Inferior parietal cortex (tissue), 1 donor: Measurements from ENCODE around the gene ABCA8.
A peak's percentile ranks its signal among the peaks of the same experiment; 100 is the strongest.
"Not testable (repeated sequence)": the region's sequence is repeated elsewhere in the genome, so short reads cannot be mapped to it uniquely, and the experiment has no call there.

Experiments
- DNase-seq: peaks from one replicate; pipeline ENCODE4 v3.0.0-alpha.2; 2016; ENCODE audit errors: extremely low spot score

The ABCA8 gene, protein sequence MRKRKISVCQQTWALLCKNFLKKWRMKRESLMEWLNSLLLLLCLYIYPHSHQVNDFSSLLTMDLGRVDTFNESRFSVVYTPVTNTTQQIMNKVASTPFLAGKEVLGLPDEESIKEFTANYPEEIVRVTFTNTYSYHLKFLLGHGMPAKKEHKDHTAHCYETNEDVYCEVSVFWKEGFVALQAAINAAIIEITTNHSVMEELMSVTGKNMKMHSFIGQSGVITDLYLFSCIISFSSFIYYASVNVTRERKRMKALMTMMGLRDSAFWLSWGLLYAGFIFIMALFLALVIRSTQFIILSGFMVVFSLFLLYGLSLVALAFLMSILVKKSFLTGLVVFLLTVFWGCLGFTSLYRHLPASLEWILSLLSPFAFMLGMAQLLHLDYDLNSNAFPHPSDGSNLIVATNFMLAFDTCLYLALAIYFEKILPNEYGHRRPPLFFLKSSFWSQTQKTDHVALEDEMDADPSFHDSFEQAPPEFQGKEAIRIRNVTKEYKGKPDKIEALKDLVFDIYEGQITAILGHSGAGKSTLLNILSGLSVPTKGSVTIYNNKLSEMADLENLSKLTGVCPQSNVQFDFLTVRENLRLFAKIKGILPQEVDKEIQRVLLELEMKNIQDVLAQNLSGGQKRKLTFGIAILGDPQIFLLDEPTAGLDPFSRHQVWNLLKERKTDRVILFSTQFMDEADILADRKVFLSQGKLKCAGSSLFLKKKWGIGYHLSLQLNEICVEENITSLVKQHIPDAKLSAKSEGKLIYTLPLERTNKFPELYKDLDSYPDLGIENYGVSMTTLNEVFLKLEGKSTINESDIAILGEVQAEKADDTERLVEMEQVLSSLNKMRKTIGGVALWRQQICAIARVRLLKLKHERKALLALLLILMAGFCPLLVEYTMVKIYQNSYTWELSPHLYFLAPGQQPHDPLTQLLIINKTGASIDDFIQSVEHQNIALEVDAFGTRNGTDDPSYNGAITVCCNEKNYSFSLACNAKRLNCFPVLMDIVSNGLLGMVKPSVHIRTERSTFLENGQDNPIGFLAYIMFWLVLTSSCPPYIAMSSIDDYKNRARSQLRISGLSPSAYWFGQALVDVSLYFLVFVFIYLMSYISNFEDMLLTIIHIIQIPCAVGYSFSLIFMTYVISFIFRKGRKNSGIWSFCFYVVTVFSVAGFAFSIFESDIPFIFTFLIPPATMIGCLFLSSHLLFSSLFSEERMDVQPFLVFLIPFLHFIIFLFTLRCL (N-terminal part only)

GRCh38 chr17:68955181-68955841 is at the start of gene ABCA8:
ABCA8 (minus strand) TSS chr17:68955392; CDS start chr17:68942034, 13,358 bp downstream.
- DNase-seq: peak; percentile 83

DNA sequence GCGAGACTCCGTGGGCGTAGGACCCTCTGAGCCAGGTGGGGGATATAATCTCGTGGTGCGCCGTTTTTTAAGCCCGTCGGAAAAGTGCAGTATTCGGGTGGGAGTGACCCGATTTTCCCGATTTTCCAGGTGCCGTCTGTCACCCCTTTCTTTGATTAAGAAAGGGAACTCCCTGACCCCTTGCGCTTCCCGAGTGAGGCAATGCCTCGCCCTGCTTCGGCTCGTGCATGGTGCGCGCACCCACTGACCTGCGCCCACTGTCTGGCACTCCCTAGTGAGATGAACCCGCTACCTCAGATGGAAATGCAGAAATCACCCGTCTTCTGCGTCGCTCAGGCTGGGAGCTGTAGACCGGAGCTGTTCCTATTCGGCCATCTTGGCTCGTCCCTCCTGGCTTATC is 49.6 kb upstream of the ABCA8 start:
- DNase-seq: not testable (repeated sequence)

DNA sequence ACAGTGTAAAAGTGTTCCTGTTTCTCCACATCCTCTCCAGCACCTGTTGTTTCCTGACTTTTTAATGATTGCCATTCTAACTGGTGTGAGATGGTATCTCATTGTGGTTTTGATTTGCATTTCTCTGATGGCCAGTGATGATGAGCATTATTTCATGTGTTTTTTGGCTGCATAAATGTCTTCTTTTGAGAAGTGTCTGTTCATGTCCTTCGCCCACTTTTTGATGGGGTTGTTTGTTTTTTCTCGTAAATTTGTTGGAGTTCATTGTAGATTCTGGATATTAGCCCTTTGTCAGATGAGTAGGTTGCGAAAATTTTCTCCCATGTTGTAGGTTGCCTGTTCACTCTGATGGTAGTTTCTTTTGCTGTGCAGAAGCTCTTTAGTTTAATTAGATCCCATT is 44.6 kb upstream of the ABCA8 start:
- not testable (repeated sequence) for DNase-seq

- no peak for DNase-seq
Measured at GRCh38 chr17:68993112-68993511, 37.9 kb upstream of the ABCA8 start.

GRCh38 chr17:68987966-68988365 is 32.8 kb upstream of the ABCA8 start:
- no peak for DNase-seq

DNA sequence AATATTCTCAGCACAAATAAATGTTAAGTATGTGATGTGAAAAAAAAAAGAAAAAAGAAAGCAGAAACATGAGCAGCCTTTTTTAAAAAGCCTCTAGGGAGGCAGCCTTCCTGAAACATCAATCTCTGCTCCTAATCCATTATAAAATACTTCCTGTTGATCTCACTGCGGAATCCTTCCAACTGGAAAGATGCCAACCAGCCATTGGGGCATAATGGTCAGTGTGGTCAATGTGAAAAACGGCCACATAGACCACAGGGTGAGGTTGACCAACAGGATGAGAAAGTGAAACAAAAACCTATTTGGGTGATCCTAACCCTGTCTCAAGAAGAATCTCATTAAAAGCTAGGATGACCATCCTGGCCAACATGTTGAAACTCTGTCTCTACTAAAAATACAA is 26.1 kb upstream of the ABCA8 start:
- no peak for DNase-seq

- DNase-seq: no peak
Measured at GRCh38 chr17:68973098-68973846, 18.1 kb upstream of the ABCA8 start.

GRCh38 chr17:68972119-68972704 is 17.0 kb upstream of the ABCA8 start:
- DNase-seq: peak; percentile 80

- no peak for DNase-seq
Measured at GRCh38 chr17:68969101-68969500, 13.9 kb upstream of the ABCA8 start.

GRCh38 chr17:68963958-68964357 is 8.8 kb upstream of the ABCA8 start:
- no peak for DNase-seq

- no peak for DNase-seq
Measured at GRCh38 chr17:68961214-68961882, 6.2 kb upstream of the ABCA8 start.

DNA sequence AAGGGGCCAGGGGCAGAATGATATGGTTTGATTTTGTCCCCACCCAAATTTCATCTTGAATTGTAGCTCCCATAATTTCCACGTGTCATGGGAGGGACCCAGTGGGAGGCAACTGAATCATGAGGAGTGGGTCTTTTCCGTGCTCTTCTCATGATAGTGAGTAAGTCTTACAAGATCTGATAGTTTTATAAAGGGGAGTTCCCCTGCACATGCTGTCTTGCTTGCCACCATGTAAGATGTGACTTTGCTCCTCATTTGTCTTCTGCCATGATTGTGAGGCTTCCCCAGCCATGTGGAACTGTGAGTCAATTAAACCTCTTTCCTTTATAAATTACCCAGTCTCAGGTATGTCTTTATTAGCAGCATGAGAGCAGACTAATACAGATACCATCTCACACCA is 3.9 kb upstream of the ABCA8 start:
- DNase-seq: not testable (repeated sequence)

DNA sequence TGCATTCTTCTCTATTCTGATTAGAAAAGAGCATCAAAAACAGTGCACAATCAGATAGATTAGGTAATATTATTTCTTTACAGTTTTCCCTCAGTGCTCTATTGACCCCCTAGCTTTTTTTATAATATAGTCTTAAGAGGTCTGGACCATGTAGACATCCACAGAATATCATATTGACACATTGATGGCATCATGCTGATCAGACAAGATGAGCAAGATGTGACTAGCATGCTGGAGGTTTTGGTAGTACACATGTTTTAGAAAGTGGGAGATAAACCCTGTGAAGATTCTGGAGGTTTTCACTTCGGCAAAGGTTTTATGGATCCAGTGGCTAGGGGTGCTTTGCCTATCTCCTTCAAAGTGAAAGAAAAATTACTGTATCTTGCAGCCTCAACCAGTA is 2.8 kb upstream of the ABCA8 start:
- no peak for DNase-seq

- DNase-seq: no peak
Measured at GRCh38 chr17:68954146-68954896, 871 bp downstream of the ABCA8 start.

- DNase-seq: no peak
Measured at GRCh38 chr17:68953340-68953997, 1.7 kb downstream of the ABCA8 start.

GRCh38 chr17:68950725-68951124 is 4.5 kb downstream of the ABCA8 start:
- no peak for DNase-seq

- not testable (repeated sequence) for DNase-seq
Measured at GRCh38 chr17:68947868-68948267, 7.3 kb downstream of the ABCA8 start.

GRCh38 chr17:68944435-68945035 is 10.7 kb downstream of the ABCA8 start:
- DNase-seq: no peak
